ENCODE data around the gene VAMP4.

The VAMP4 gene, protein sequence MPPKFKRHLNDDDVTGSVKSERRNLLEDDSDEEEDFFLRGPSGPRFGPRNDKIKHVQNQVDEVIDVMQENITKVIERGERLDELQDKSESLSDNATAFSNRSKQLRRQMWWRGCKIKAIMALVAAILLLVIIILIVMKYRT

DNA sequence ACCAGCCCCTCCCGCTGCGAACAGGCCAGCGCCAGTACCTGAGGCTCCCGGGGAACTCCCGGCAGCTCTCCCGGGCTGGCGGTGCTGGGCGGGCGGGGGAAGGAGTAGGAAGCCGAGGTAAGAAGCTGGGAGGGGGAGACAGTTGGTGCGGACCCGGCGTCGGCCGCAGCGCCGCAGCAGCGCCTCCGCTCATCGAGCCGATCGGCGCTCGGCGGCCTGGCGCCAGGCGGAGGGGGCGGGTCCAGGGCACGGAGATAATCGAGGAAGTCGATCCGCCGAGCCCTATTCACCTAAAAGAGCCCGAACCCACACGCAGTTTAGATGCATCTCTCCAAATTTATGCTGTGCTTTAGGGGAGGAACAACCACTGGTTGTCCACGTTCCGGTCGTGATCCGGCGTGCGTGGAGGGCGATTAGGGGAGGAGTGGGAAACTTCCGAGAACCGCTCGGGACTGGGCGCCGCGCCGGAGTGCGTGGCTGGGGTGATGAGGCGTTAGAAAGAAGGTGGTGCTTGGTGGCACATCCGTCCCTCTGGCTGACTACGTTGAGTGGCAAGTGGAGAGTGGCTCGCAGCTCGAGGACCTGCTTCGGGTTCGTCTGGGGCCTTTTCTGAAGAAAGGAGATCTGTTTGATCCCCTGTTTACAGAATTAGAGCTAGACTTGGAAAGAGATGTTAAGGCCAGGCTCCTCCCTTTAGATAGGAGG, at the start of gene VAMP4:
VAMP4 (minus strand) TSS at position 194 of the 705 bp plus-strand sequence. CDS start 3,651 bp downstream, outside the sequence.
- CTCF ChIA-PET: interaction anchor here (1.0 to 2.7 kb wide), 3 partner anchors 60 to 424 kb away, joined by 4 to 9 read pairs (median 4); no protein-coding TSS in a partner anchor
- Histone ChIP-seq H3K9me3 (ENCODE audit: control insufficient read depth, insufficient read depth, low read depth, low read length) (no peaks in the 10 kb centered on the region), H3K4me1 (ENCODE audit: control insufficient read depth, insufficient read depth, low read length) (no peaks in the 10 kb centered on the region), H3K27ac (ENCODE audit: extremely low read depth, low read depth, low read length) (peak within 1 kb of the TSS; percentile 81), H3K36me3 (ENCODE audit: control insufficient read depth in 2 of 2, insufficient read depth in 1 of 2, low read length in 2 of 2) (peaks cover 4 to 8% of the 10 kb centered on the region in 2 experiments; a peak in 2 of 3 replicates), H3K4me3 (ENCODE audit: low read depth, low read length) (peak within 1 kb of the TSS; percentile 88)
- POLR2A ChIA-PET: interaction anchor here (0.5 to 2.3 kb wide), 7 partner anchors 10 to 97 kb away, joined by 3 to 11 read pairs (median 3); partner anchors contain the start of gene METTL13
- TF ChIP-seq IKZF3 (tag by site-specific recombination; IDR thresholded peaks at IDR 0.05): peak; percentile 75; the same call in 1 of the 2 replicates
- peak; percentile 99 for TF ChIP-seq KLF16 (tag by site-specific recombination; IDR thresholded peaks at IDR 0.05)
- no peak for TF ChIP-seq ZSCAN23 (tag by site-specific recombination; IDR thresholded peaks at IDR 0.05)
- peak; percentile 81; the same call in 1 of the 2 replicates for TF ChIP-seq ZNF324 (tag by site-specific recombination; IDR thresholded peaks at IDR 0.05)
- TF ChIP-seq ZNF561 (tag by site-specific recombination; IDR thresholded peaks at IDR 0.05; ENCODE audit: borderline replicate concordance): peak; percentile 74; the same call in 1 of the 2 replicates
- TF ChIP-seq ZNF112 (tag by site-specific recombination; IDR thresholded peaks at IDR 0.05): no peak
- peak; percentile 61 for TF ChIP-seq EGR2 (tag by site-specific recombination; IDR thresholded peaks at IDR 0.05; ENCODE audit: low read depth)
- peak; percentile 79 for TF ChIP-seq ZSCAN30 (tag by site-specific recombination; IDR thresholded peaks at IDR 0.05)
- no peak for TF ChIP-seq ZFP41 (tag by site-specific recombination; IDR thresholded peaks at IDR 0.05; ENCODE audit: borderline replicate concordance)
- no peak for TF ChIP-seq ZNF776 (tag by site-specific recombination; IDR thresholded peaks at IDR 0.05; ENCODE audit: borderline replicate concordance)
- TF ChIP-seq, protein P1, sequence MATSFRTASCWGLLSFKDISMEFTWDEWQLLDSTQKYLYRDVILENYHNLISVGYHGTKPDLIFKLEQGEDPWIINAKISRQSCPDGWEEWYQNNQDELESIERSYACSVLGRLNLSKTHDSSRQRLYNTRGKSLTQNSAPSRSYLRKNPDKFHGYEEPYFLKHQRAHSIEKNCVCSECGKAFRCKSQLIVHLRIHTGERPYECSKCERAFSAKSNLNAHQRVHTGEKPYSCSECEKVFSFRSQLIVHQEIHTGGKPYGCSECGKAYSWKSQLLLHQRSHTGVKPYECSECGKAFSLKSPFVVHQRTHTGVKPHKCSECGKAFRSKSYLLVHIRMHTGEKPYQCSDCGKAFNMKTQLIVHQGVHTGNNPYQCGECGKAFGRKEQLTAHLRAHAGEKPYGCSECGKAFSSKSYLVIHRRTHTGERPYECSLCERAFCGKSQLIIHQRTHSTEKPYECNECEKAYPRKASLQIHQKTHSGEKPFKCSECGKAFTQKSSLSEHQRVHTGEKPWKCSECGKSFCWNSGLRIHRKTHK (tag by site-specific recombination; IDR thresholded peaks at IDR 0.05): no peak
- no peak for TF ChIP-seq ZNF169 (tag by site-specific recombination; IDR thresholded peaks at IDR 0.05)
- no peak for TF ChIP-seq ZNF707 (tag by site-specific recombination; IDR thresholded peaks at IDR 0.05)
- TF ChIP-seq, protein P2, sequence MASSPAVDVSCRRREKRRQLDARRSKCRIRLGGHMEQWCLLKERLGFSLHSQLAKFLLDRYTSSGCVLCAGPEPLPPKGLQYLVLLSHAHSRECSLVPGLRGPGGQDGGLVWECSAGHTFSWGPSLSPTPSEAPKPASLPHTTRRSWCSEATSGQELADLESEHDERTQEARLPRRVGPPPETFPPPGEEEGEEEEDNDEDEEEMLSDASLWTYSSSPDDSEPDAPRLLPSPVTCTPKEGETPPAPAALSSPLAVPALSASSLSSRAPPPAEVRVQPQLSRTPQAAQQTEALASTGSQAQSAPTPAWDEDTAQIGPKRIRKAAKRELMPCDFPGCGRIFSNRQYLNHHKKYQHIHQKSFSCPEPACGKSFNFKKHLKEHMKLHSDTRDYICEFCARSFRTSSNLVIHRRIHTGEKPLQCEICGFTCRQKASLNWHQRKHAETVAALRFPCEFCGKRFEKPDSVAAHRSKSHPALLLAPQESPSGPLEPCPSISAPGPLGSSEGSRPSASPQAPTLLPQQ (tag by site-specific recombination; IDR thresholded peaks at IDR 0.05): peak; percentile 63
- TF ChIP-seq, protein P3, sequence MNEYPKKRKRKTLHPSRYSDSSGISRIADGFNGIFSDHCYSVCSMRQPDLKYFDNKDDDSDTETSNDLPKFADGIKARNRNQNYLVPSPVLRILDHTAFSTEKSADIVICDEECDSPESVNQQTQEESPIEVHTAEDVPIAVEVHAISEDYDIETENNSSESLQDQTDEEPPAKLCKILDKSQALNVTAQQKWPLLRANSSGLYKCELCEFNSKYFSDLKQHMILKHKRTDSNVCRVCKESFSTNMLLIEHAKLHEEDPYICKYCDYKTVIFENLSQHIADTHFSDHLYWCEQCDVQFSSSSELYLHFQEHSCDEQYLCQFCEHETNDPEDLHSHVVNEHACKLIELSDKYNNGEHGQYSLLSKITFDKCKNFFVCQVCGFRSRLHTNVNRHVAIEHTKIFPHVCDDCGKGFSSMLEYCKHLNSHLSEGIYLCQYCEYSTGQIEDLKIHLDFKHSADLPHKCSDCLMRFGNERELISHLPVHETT (tag by site-specific recombination; IDR thresholded peaks at IDR 0.05): peak; percentile 57; the same call in 1 of the 2 replicates
- TF ChIP-seq, protein P4, sequence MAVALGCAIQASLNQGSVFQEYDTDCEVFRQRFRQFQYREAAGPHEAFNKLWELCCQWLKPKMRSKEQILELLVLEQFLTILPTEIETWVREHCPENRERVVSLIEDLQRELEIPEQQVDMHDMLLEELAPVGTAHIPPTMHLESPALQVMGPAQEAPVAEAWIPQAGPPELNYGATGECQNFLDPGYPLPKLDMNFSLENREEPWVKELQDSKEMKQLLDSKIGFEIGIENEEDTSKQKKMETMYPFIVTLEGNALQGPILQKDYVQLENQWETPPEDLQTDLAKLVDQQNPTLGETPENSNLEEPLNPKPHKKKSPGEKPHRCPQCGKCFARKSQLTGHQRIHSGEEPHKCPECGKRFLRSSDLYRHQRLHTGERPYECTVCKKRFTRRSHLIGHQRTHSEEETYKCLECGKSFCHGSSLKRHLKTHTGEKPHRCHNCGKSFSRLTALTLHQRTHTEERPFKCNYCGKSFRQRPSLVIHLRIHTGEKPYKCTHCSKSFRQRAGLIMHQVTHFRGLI (tag by site-specific recombination; IDR thresholded peaks at IDR 0.05): peak; percentile 55; the same call in 1 of the 2 replicates
- peak; percentile 100 for TF ChIP-seq ZBTB17 (tag by site-specific recombination; IDR thresholded peaks at IDR 0.05)
- TF ChIP-seq, protein P5, sequence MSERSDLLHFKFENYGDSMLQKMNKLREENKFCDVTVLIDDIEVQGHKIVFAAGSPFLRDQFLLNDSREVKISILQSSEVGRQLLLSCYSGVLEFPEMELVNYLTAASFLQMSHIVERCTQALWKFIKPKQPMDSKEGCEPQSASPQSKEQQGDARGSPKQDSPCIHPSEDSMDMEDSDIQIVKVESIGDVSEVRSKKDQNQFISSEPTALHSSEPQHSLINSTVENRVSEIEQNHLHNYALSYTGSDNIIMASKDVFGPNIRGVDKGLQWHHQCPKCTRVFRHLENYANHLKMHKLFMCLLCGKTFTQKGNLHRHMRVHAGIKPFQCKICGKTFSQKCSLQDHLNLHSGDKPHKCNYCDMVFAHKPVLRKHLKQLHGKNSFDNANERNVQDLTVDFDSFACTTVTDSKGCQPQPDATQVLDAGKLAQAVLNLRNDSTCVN (tag by site-specific recombination; optimal IDR thresholded peaks at IDR 0.05): peak; percentile 65
- peak; percentile 79 for TF ChIP-seq ZFHX2 (tag by site-specific recombination; conservative IDR thresholded peaks at IDR 0.05)
- peak; percentile 69 for TF ChIP-seq ZNF600 (tag by site-specific recombination; IDR thresholded peaks at IDR 0.05)
- TF ChIP-seq, protein P6, sequence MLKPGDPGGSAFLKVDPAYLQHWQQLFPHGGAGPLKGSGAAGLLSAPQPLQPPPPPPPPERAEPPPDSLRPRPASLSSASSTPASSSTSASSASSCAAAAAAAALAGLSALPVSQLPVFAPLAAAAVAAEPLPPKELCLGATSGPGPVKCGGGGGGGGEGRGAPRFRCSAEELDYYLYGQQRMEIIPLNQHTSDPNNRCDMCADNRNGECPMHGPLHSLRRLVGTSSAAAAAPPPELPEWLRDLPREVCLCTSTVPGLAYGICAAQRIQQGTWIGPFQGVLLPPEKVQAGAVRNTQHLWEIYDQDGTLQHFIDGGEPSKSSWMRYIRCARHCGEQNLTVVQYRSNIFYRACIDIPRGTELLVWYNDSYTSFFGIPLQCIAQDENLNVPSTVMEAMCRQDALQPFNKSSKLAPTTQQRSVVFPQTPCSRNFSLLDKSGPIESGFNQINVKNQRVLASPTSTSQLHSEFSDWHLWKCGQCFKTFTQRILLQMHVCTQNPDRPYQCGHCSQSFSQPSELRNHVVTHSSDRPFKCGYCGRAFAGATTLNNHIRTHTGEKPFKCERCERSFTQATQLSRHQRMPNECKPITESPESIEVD (tag by site-specific recombination; IDR thresholded peaks at IDR 0.05): no peak
- TF ChIP-seq ZNF843 (tag by site-specific recombination; IDR thresholded peaks at IDR 0.05): peak; percentile 38; the same call in 1 of the 2 replicates
- 0 out of 2 replicates have a peak, but pooled peaks have one; percentile 27 for TF ChIP-seq ZNF792 (tag by site-specific recombination; IDR thresholded peaks at IDR 0.05)
- TF ChIP-seq, protein P7, sequence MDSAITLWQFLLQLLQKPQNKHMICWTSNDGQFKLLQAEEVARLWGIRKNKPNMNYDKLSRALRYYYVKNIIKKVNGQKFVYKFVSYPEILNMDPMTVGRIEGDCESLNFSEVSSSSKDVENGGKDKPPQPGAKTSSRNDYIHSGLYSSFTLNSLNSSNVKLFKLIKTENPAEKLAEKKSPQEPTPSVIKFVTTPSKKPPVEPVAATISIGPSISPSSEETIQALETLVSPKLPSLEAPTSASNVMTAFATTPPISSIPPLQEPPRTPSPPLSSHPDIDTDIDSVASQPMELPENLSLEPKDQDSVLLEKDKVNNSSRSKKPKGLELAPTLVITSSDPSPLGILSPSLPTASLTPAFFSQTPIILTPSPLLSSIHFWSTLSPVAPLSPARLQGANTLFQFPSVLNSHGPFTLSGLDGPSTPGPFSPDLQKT (IDR thresholded peaks at IDR 0.05; ENCODE audit: borderline replicate concordance, low read depth, low read length): no peak
- peak; percentile 69; the same call in 1 of the 2 replicates for TF ChIP-seq ZNF366 (tag by site-specific recombination; conservative IDR thresholded peaks at IDR 0.05)
- peak; percentile 48 for TF ChIP-seq ZFP69B (tag by site-specific recombination; IDR thresholded peaks at IDR 0.05)
